K562 (cell line): ENCODE measurements around the gene NUFIP1. TPM values are rescaled to one million over a fixed set of nuclear protein-coding genes. Genes with fewer than 3 reads are reported as not detected.
"Not testable (repeated sequence)": the region's sequence is repeated elsewhere in the genome, so short reads cannot be mapped to it uniquely, and the experiment has no call there.

Experiments
- ATAC-seq: fragments of 200-7000 bp; cut with Tn5 transposase; 3 replicates; pipeline ENCODE4 v1.9.1; 2020; ENCODE audit warnings: moderate library complexity
- BruUV-seq: library from RNA; stranded (reverse); fragments of 400-500 nt; replicated peaks from 2 replicates; lab custom pipeline; 2021; lab: Mats Ljungman, UMichigan
- CTCF ChIA-PET: fragments of 300-600 bp; formaldehyde crosslinking; extraction: SDS; loops from one replicate; lab custom pipeline; 2021; ENCODE audit warnings: low intra/inter-chr PET ratio; lab: Yijun Ruan, JAX
- POLR2A ChIA-PET: fragments of 300-600, 350-650 bp; sonication (Branson Sonifier 250); formaldehyde crosslinking; extraction: SDS; loops from one replicate; lab custom pipeline; 2021; ENCODE audit warnings: antibody characterized with exemption, inconsistent platforms; lab: Yijun Ruan, JAX
- DNase-seq, 4 experiments: peaks; one replicate each; pipeline versions ENCODE4 v3.0.0 to v3.0.0-alpha.2; 2011 to 2018; ENCODE audit warnings: low spot score in 3 of 4, mixed read lengths in 3 of 4; ENCODE audit errors: extremely low read depth in 1 of 4
- FAIRE-seq: peaks from 2 replicates; lab custom pipeline; 2011; peaks lifted over from hg19 to GRCh38; lab: Jason Lieb, UNC
- H2AFZ ChIP-seq: 2 replicates; pipeline ENCODE4 v1.6.0; 2011; ENCODE audit warnings: low read depth, low read length, control low read depth, inconsistent platforms
- H3K27ac ChIP-seq: fragments of 200-600 bp; 3 replicates; pipeline ENCODE4 v1.8.0; 2011; ENCODE audit warnings: low read depth, mild to moderate bottlenecking, control low read depth, inconsistent platforms, low read length, moderate library complexity, mixed read lengths; ENCODE audit errors: extremely low read depth
- H3K27me3 ChIP-seq, 2 experiments: fragments of 300-600 bp in 1 of 2; 2 replicates in 1 of 2; 3 replicates in 1 of 2; pipeline versions ENCODE4 v1.6.0 to v1.8.0; 2011; ENCODE audit warnings: inconsistent platforms in 2 of 2, low read length in 2 of 2, mild to moderate bottlenecking in 1 of 2, mixed read lengths in 1 of 2, moderate library complexity in 1 of 2; ENCODE audit not compliant: control insufficient read depth in 2 of 2, insufficient read depth in 2 of 2
- H3K36me3 ChIP-seq: fragments of 300-600 bp; 3 replicates; pipeline ENCODE4 v1.8.0; 2011; ENCODE audit warnings: mild to moderate bottlenecking, low read length, inconsistent platforms; ENCODE audit not compliant: control insufficient read depth, insufficient read depth
- H3K4me1 ChIP-seq, 2 experiments: fragments of 200-600 bp in 1 of 2; replicated peaks in 1 of 2; 2 replicates in 1 of 2; 3 replicates in 1 of 2; pipeline versions ENCODE4 v1.5.1 to v1.8.0; 2011; ENCODE audit warnings: inconsistent platforms in 2 of 2, low read length in 2 of 2, mild to moderate bottlenecking in 1 of 2, mixed read lengths in 1 of 2, moderate library complexity in 1 of 2; ENCODE audit not compliant: control insufficient read depth in 2 of 2, insufficient read depth in 2 of 2
- H3K4me2 ChIP-seq: 2 replicates; pipeline ENCODE4 v1.6.1; 2011; ENCODE audit warnings: low read length, control low read depth, inconsistent platforms, mixed read lengths; ENCODE audit not compliant: insufficient read depth
- H3K4me3 ChIP-seq: fragments of 200-600 bp; sonication (generic), shearing (Covaris generic); 2 replicates; pipeline ENCODE4 v1.5.1; 2016; ENCODE audit warnings: control low read depth, inconsistent platforms
- H3K79me2 ChIP-seq: fragments of 200-600 bp; 3 replicates; pipeline ENCODE4 v1.8.0; 2011; ENCODE audit warnings: low read length, inconsistent platforms; ENCODE audit not compliant: control insufficient read depth, insufficient read depth
- H3K9ac ChIP-seq, 2 experiments: 2 replicates each; pipeline versions ENCODE4 v1.6.0 to v1.6.1; 2011; ENCODE audit warnings: low read depth in 2 of 2, low read length in 2 of 2, control low read depth in 1 of 2, inconsistent platforms in 1 of 2, mild to moderate bottlenecking in 1 of 2, mixed read lengths in 1 of 2; ENCODE audit not compliant: insufficient read depth in 1 of 2
- H3K9me1 ChIP-seq: one replicate; pipeline ENCODE4 v1.6.0; 2011; ENCODE audit warnings: inconsistent platforms, mild to moderate bottlenecking, low read length, moderate library complexity; ENCODE audit not compliant: control insufficient read depth, insufficient read depth
- H3K9me3 ChIP-seq: replicated peaks from 2 replicates; pipeline ENCODE4 v1.5.1; 2011; ENCODE audit warnings: low read depth, low read length, inconsistent platforms; ENCODE audit not compliant: control insufficient read depth, insufficient read depth
- H4K20me1 ChIP-seq: replicated peaks from 2 replicates; pipeline ENCODE4 v1.6.1; 2011; ENCODE audit warnings: low read length, inconsistent platforms, mixed read lengths; ENCODE audit not compliant: control insufficient read depth, insufficient read depth
- CHD7 ChIP-seq: fragments of 200-600 bp; sonication (generic); IDR thresholded peaks from one replicate; pipeline ENCODE4 v1.6.1; 2012; ENCODE audit warnings: mild to moderate bottlenecking, low read depth, low read length, inconsistent platforms
- WGBS: fragments of 100-300 bp; shearing (Covaris generic); methylation state at CpG from one replicate; pipeline ENCODE4 v1.1.6; 2016; ENCODE audit warnings: low coverage, mixed read lengths; ENCODE audit not compliant: insufficient coverage; ENCODE audit errors: missing lambda C conversion rate; 5-methylcytosine and 5-hydroxymethylcytosine counted together
- in situ Hi-C: fragments of 300-500 bp; cut with MboI; formaldehyde crosslinking; loops from 4 replicates; pipeline ENCODE4 v1.15.0; 2018; ENCODE audit warnings: inconsistent platforms, mixed read lengths
- intact Hi-C: fragments of 100-400 bp; cut with micrococcal nuclease; formaldehyde crosslinking; loops from 2 replicates; pipeline ENCODE4 v1.14.2; 2022
- polyA plus RNA-seq, 8 experiments: library from polyadenylated mRNA; depleted of rRNA in 4 of 8; stranded (reverse) in 5 of 8; unstranded in 3 of 8; fragments of >200 nt; fragmentation: Nextera tagmentation in 2 of 8; fragmentation: Illumina TruSeq in 1 of 8; extraction: Ambion mirVana in 2 of 8; extraction: Trizol in 1 of 8; gene quantifications; 2 replicates each; pipeline versions ENCODE4 v1.2.1 to v1.2.3, GENCODE V29; 2011 to 2014; ENCODE audit warnings: inconsistent platforms in 1 of 8, missing spikeins in 1 of 8
- total RNA-seq, 7 experiments: library from RNA; depleted of rRNA in 6 of 7; stranded (reverse); fragments of >200 nt in 6 of 7; fragmentation: Illumina TruSeq in 2 of 7; extraction: Trizol in 2 of 7; gene quantifications; 2 replicates each; pipeline versions ENCODE4 v1.2.1 to v1.2.3, GENCODE V29; 2011 to 2021; ENCODE audit warnings: low replicate concordance in 1 of 7

The NUFIP1 gene
- total and polyA plus RNA-seq, 9 of the 15 experiments (the other 6 are each of a cell fraction or from before 2014, with no cell fraction given), result 2.6 to 9.7 (median 4.1) TPM

GRCh38 chr13:45021250-45021649, 32.0 kb upstream of the NUFIP1 start (continued):
- no peak for TF ChIP-seq CHD7

- WGBS, result 80% methylated on average over 1 of the region's 7 CpGs
- in situ Hi-C loops, H3K79me2 ChIP-seq, FAIRE-seq, H3K4me1 ChIP-seq, ATAC-seq, CTCF ChIA-PET, H4K20me1 ChIP-seq, BruUV-seq, H3K4me3 ChIP-seq, H3K27ac ChIP-seq, POLR2A ChIA-PET, H3K9ac ChIP-seq, H2AFZ ChIP-seq, H3K9me3 ChIP-seq, intact Hi-C loops, H3K9me1 ChIP-seq, H3K27me3 ChIP-seq, DNase-seq, H3K4me2 ChIP-seq: not testable (repeated sequence)
- H3K36me3 ChIP-seq, result peaks cover 32% of the 10 kb centered on the region; the same call in 2 of the 3 replicates
Measured at GRCh38 chr13:45019981-45020380, 30.7 kb upstream of the NUFIP1 start.
